SK-N-MC (cell line): ENCODE measurements around the gene GSK3A.

ENCODE experiments used
- EZH2 ChIP-seq: fragments of 200-600 bp; sonication (generic); IDR thresholded peaks from one replicate; pipeline ENCODE4 v1.6.1; 2017; ENCODE audit warnings: antibody characterized with exemption
- POLR2AphosphoS5 ChIP-seq: IDR thresholded peaks from 2 replicates; pipeline ENCODE4 v1.6.1; 2012; ENCODE audit warnings: mild to moderate bottlenecking, low read depth, low read length, borderline replicate concordance

- TF ChIP-seq POLR2AphosphoS5, result peak; percentile 16; the same call in 1 of the 2 replicates
- no peak for TF ChIP-seq EZH2
Measured at GRCh38 chr19:42252365-42253244, 10.2 kb upstream of the GSK3A start.
